ENCODE results near the gene MAMDC2. TPM values are rescaled to one million over a fixed set of nuclear protein-coding genes. Genes with fewer than 3 reads are reported as not detected.

The MAMDC2 gene
- total RNA-seq, 6 experiments from 2014 or later, result 0.22 to 1.6 (median 0.37) TPM; not detected in 1

GRCh38 chr9:70052768-70053167, 9.1 kb downstream of the MAMDC2 start:
- H3K27ac ChIP-seq, result no peak overlapping the region
- no peak overlapping the region for H3K4me3 ChIP-seq
- ATAC-seq, result peak; percentile 89 to 94 (median 92)
- no peaks in the 10 kb centered on the region for H3K9me3 ChIP-seq
- peak in 1 of 3 donors; percentile 64 for DNase-seq
- no peaks in the 10 kb centered on the region for H3K36me3 ChIP-seq
- TF ChIP-seq CTCF (IDR thresholded peaks at IDR 0.05) (no peak), POLR2A (IDR thresholded peaks at IDR 0.05) (no peak)
- no peaks in the 10 kb centered on the region for H3K4me1 ChIP-seq
- 27% methylated on average over 1 of the region's 1 CpG for WGBS (ENCODE audit: insufficient coverage, low coverage, low lambda C conversion rate, missing lambda C conversion rate)
- intact Hi-C loops (cut with DNase I), result no loop called here
- no peaks in the 10 kb centered on the region for H3K27me3 ChIP-seq

- WGBS (ENCODE audit: insufficient coverage, low coverage, low lambda C conversion rate, missing lambda C conversion rate), result 23% methylated on average over 2 of the region's 2 CpGs
- Histone ChIP-seq H3K27me3 (no peaks in the 10 kb centered on the region), H3K9me3 (no peaks in the 10 kb centered on the region), H3K36me3 (no peaks in the 10 kb centered on the region), H3K4me3 (no peak overlapping the region), H3K27ac (no peak overlapping the region), H3K4me1 (no peaks in the 10 kb centered on the region)
- intact Hi-C loops (cut with DNase I), result no loop called here
- DNase-seq (no peak), ATAC-seq (peak in 2 of 4 donors; percentile 24 to 70)
- TF ChIP-seq POLR2A (IDR thresholded peaks at IDR 0.05), result no peak
- TF ChIP-seq CTCF (IDR thresholded peaks at IDR 0.05), result no peak
Observed at GRCh38 chr9:70053864-70054263, 10.2 kb downstream of the MAMDC2 start.

- no peak overlapping the region for H3K27ac ChIP-seq
- TF ChIP-seq CTCF (IDR thresholded peaks at IDR 0.05) (no peak), POLR2A (IDR thresholded peaks at IDR 0.05) (no peak)
Observed at GRCh38 chr9:70054521-70054920, 10.9 kb downstream of the MAMDC2 start.

GRCh38 chr9:70055406-70056210, 12.0 kb downstream of the MAMDC2 start:
- WGBS (ENCODE audit: insufficient coverage, low coverage, low lambda C conversion rate, missing lambda C conversion rate), result 61% methylated on average over 2 of the region's 3 CpGs
- no peaks in the 10 kb centered on the region for H3K4me1 ChIP-seq

More at GRCh38 chr9:70054521-70054920, 10.9 kb downstream of the MAMDC2 start:
- ATAC-seq, result no peak
- Histone ChIP-seq H3K4me3 (no peak overlapping the region), H3K9me3 (no peaks in the 10 kb centered on the region), H3K4me1 (no peaks in the 10 kb centered on the region), H3K27me3 (no peaks in the 10 kb centered on the region), H3K36me3 (no peaks in the 10 kb centered on the region)
- 50% methylated on average over 2 of the region's 3 CpGs for WGBS (ENCODE audit: insufficient coverage, low coverage, low lambda C conversion rate, missing lambda C conversion rate)
- DNase-seq, result no peak
- intact Hi-C loops (cut with DNase I), result no loop called here

More at GRCh38 chr9:70055406-70056210, 12.0 kb downstream of the MAMDC2 start:
- H3K9me3 ChIP-seq, result no peaks in the 10 kb centered on the region
- H3K36me3 ChIP-seq, result no peaks in the 10 kb centered on the region
- H3K4me3 ChIP-seq, result no peak overlapping the region
- ATAC-seq, result no peak
- TF ChIP-seq CTCF (IDR thresholded peaks at IDR 0.05) (no peak), POLR2A (IDR thresholded peaks at IDR 0.05) (no peak)
- H3K27me3 ChIP-seq, result no peaks in the 10 kb centered on the region
- intact Hi-C loops (cut with DNase I), result no loop called here
- no peak for DNase-seq
- no peak overlapping the region for H3K27ac ChIP-seq
